GM10248 (cell line): ENCODE results near the gene ARHGEF10L.

ENCODE experiments used
- CTCF ChIA-PET: fragments of 300-600 bp; sonication (Branson Sonifier 250); formaldehyde crosslinking; extraction: SDS; loops from one replicate; lab custom pipeline; 2021; ENCODE audit warnings: antibody characterized with exemption; lab: Yijun Ruan, JAX
- POLR2A ChIA-PET: fragments of 350-650 bp; sonication (Branson Sonifier 250); formaldehyde crosslinking; extraction: SDS; loops from one replicate; lab custom pipeline; 2020; ENCODE audit warnings: antibody characterized with exemption; lab: Yijun Ruan, JAX
- DNase-seq: peaks from one replicate; pipeline ENCODE4 v3.0.0; 2012; ENCODE audit errors: extremely low spot score
- CTCF ChIP-seq: IDR thresholded peaks from 2 replicates; pipeline ENCODE4 v1.5.1; 2012; ENCODE audit warnings: mild to moderate bottlenecking, low read depth; ENCODE audit errors: extremely low read depth, missing control alignments, control extremely low read depth

Gene ARHGEF10L

GRCh38 chr1:17668195-17668594, 128.7 kb downstream of the ARHGEF10L start:
- POLR2A ChIA-PET, result no interaction called here
- CTCF ChIA-PET, result no interaction called here
- no peak for DNase-seq
- no peak for TF ChIP-seq CTCF

GRCh38 chr1:17668624-17669175, 129.2 kb downstream of the ARHGEF10L start:
- DNase-seq, result no peak
- POLR2A ChIA-PET, result no interaction called here
- CTCF ChIA-PET, result no interaction called here
- no peak for TF ChIP-seq CTCF

- POLR2A ChIA-PET, result no interaction called here
- no peak for TF ChIP-seq CTCF
- DNase-seq, result no peak
- CTCF ChIA-PET, result interaction anchor here (1.3 to 1.4 kb wide), 2 partner anchors 8 to 906 kb away, joined by 3 to 5 read pairs; no protein-coding TSS in a partner anchor
Measured at GRCh38 chr1:17669305-17669704, 129.8 kb downstream of the ARHGEF10L start.

GRCh38 chr1:17669866-17670451, 130.5 kb downstream of the ARHGEF10L start:
- no peak for DNase-seq
- POLR2A ChIA-PET, result interaction anchor here (0.6 kb wide), 1 partner anchor 799 kb away, joined by 4 read pairs; no protein-coding TSS in a partner anchor
- CTCF ChIA-PET, result interaction anchor here (1.1 to 1.4 kb wide), 3 partner anchors 8 to 905 kb away, joined by 3 to 5 read pairs (median 3); no protein-coding TSS in a partner anchor
- TF ChIP-seq CTCF, result no peak

GRCh38 chr1:17670587-17671313, 131.3 kb downstream of the ARHGEF10L start:
- ChIA-PET POLR2A (interaction anchor here (0.6 kb wide), 1 partner anchor 798 kb away, joined by 4 read pairs; no protein-coding TSS in a partner anchor), CTCF (interaction anchor here (1.1 to 1.4 kb wide), 3 partner anchors 9 to 904 kb away, joined by 3 to 5 read pairs (median 3); no protein-coding TSS in a partner anchor)
- no peak for TF ChIP-seq CTCF
- DNase-seq, result no peak

- CTCF ChIA-PET, result interaction anchor here (1.3 kb wide), 1 partner anchor 10 kb away, joined by 5 read pairs; no protein-coding TSS in a partner anchor
- no peak for DNase-seq
- POLR2A ChIA-PET, result no interaction called here
- TF ChIP-seq CTCF, result no peak
Measured at GRCh38 chr1:17671314-17671705, 131.8 kb downstream of the ARHGEF10L start.
